Right lobe of liver (tissue), 6 donors: Measurements from ENCODE around the gene SPATS2L. TPM values are rescaled to one million over a fixed set of nuclear protein-coding genes. Genes with fewer than 3 reads are reported as not detected.

Source experiments
- ATAC-seq, 4 donors: fragments of 200-7000 bp; cut with Tn5 transposase; one replicate each; pipeline ENCODE4 v1.9.1; 2020; ENCODE audit warnings: mild to moderate bottlenecking in 4 of 4, moderate library complexity in 4 of 4
- DNase-seq, 3 donors: peaks; one replicate each; pipeline ENCODE4 v3.0.0-alpha.2; 2020
- H3K27ac ChIP-seq, 3 donors: fragments of 200-600 bp; one replicate each; pipeline ENCODE4 v1.8.0; 2022
- H3K27me3 ChIP-seq, 2 donors: fragments of 200-600 bp; one replicate each; pipeline ENCODE4 v1.8.0; 2022
- H3K36me3 ChIP-seq, 4 donors: fragments of 200-600 bp; sonication (generic) in 1 of 4; one replicate each; pipeline versions ENCODE4 v1.5.1 to v1.8.0; 2017 to 2022; ENCODE audit warnings: control low read depth in 1 of 4
- H3K4me1 ChIP-seq, 4 donors: fragments of 200-600 bp; sonication (generic) in 1 of 4; one replicate each; pipeline versions ENCODE4 v1.5.1 to v1.8.0; 2017 to 2022; ENCODE audit warnings: control low read depth in 1 of 4
- H3K4me3 ChIP-seq, 3 donors: fragments of 200-600 bp; one replicate each; pipeline ENCODE4 v1.8.0; 2022
- H3K9me3 ChIP-seq, 4 donors: fragments of 200-600 bp; sonication (generic) in 1 of 4; one replicate each; pipeline versions ENCODE4 v1.5.1 to v1.8.0; 2017 to 2022; ENCODE audit warnings: control low read depth in 1 of 4
- POLR2A ChIP-seq: fragments of 450-650 bp; IDR thresholded peaks from one replicate; pipeline ENCODE4 v1.6.1; 2017; ENCODE audit warnings: antibody characterized with exemption, mild to moderate bottlenecking
- WGBS: methylation state at CpG from one replicate; pipeline ENCODE4 v1.1.6; 2018; ENCODE audit warnings: low coverage, low lambda C conversion rate; ENCODE audit not compliant: insufficient coverage; ENCODE audit errors: missing lambda C conversion rate; 5-methylcytosine and 5-hydroxymethylcytosine counted together
- intact Hi-C, 2 donors: fragments of 100-400 bp; cut with DNase I; formaldehyde crosslinking; loops; one replicate each; pipeline versions ENCODE4 v1.11.2 to v1.14.1; 2022
- total RNA-seq, 6 experiments: library from RNA; depleted of rRNA in 2 of 6; stranded (reverse); fragments of >200 nt in 2 of 6; fragmentation: NEBNext Ultra II Directional in 3 of 6; extraction: Animal tissue kit (Norgen Biotek cat#: 25700) in 3 of 6; gene quantifications; one replicate each; pipeline versions ENCODE4 v1.1.0 to v1.2.4, GENCODE V29; 2016 to 2023
- TF ChIP-seq, protein P1 (sequence below), 4 donors: fragments of 200-600 bp in 3 of 4; fragments of 450-650 bp in 1 of 4; IDR thresholded peaks; one replicate each; pipeline versions ENCODE4 v1.5.1 to v1.8.0; 2016 to 2022; ENCODE audit warnings: antibody characterized with exemption in 4 of 4, mild to moderate bottlenecking in 2 of 4
- donor health status: DM: no; HTN: yes; CAD: no.
- donor health status: DM: no; HTN: no; CAD: no.
- donor health status: DM: no; HTN: no; CAD: no.
- donor health status: DM: no; HTN: yes; CAD: no.
- donor health status: DM: no; HTN: yes; CAD: no.

SPATS2L gene
- total RNA-seq, 6 experiments from 2014 or later: 60.7 to 109 (median 72.9) TPM

DNA sequence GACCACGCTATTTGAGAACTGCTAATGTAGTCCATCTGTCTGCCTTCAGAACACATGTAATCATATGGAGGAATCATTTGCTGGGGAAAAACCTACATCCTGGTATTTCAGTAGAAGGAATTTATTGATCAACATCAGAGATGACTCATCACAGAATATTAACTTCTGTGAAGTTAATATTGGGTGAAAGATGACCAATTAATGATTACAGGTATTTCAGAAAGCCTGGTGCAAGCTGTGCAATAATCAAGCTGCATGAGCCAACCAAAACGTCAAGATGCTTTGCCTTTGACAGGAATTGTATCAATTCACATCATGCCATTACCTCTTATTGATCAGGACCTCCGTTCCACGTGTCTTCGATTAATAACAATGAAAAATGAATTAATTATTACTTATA, 9.4 kb upstream of the SPATS2L start:
- DNase-seq (no peak), ATAC-seq (peak in 2 of 4 donors; percentile 22 to 64)
- no peaks in the 10 kb centered on the region for H3K27me3 ChIP-seq
- 61% methylated on average over 5 of the region's 5 CpGs for WGBS
- H3K27ac ChIP-seq: no peak overlapping the region
- no peaks in the 10 kb centered on the region for H3K36me3 ChIP-seq
- intact Hi-C loops: no loop called here
- no peak overlapping the region for H3K4me3 ChIP-seq
- no peaks in the 10 kb centered on the region for H3K9me3 ChIP-seq
- no peaks in the 10 kb centered on the region for H3K4me1 ChIP-seq
- no peak for TF ChIP-seq POLR2A
- TF ChIP-seq, protein P1, sequence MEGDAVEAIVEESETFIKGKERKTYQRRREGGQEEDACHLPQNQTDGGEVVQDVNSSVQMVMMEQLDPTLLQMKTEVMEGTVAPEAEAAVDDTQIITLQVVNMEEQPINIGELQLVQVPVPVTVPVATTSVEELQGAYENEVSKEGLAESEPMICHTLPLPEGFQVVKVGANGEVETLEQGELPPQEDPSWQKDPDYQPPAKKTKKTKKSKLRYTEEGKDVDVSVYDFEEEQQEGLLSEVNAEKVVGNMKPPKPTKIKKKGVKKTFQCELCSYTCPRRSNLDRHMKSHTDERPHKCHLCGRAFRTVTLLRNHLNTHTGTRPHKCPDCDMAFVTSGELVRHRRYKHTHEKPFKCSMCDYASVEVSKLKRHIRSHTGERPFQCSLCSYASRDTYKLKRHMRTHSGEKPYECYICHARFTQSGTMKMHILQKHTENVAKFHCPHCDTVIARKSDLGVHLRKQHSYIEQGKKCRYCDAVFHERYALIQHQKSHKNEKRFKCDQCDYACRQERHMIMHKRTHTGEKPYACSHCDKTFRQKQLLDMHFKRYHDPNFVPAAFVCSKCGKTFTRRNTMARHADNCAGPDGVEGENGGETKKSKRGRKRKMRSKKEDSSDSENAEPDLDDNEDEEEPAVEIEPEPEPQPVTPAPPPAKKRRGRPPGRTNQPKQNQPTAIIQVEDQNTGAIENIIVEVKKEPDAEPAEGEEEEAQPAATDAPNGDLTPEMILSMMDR (IDR thresholded peaks at IDR 0.05): no peak

DNA sequence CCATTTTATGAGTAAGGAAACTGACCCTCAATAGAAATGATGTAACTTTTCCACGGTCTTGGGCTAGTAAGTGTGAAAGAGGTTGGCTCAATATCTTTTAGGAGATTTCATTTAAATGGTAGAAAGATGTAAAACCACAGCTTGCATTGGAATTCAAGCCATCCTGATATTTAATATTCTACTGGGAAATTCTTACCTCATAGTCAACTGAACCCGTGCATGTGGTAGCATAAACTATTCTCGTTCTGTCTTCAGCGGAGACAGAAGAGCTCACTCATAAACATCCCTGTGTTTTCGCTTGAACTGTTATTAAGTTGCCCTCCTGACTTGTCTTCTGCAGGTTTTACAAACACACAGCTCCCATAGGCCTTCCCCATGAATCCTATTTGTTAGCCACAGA, 8.5 kb upstream of the SPATS2L start:
- no peaks in the 10 kb centered on the region for H3K27me3 ChIP-seq
- H3K4me1 ChIP-seq: no peaks in the 10 kb centered on the region
- H3K27ac ChIP-seq: no peak overlapping the region
- 81% methylated on average over 5 of the region's 5 CpGs for WGBS
- TF ChIP-seq POLR2A: no peak
- TF ChIP-seq, protein P1 (IDR thresholded peaks at IDR 0.05): no peak
- ATAC-seq: no peak
- no peaks in the 10 kb centered on the region for H3K9me3 ChIP-seq
- no peaks in the 10 kb centered on the region for H3K36me3 ChIP-seq
- no peak for DNase-seq
- intact Hi-C loops: no loop called here
- H3K4me3 ChIP-seq: no peak overlapping the region

DNA sequence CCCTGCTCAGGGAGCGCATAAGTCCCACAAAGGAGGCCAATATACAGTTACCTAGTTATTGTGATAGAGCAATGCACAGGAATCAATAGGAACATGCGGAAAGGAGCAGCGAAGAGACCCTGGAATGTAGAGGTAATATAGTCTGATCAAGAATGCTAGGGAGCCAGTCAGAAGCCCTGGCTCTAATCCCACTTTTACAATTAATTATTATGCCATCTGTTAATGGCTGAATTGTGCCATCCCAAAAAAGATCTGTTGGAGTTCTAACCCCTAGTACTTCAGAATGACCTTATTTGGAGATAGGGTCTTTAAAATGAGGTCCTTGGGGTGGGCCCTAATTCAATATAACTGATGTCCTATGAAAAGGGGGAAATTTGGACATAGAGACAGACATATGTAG, 7.7 kb upstream of the SPATS2L start:
- ATAC-seq: no peak

DNA sequence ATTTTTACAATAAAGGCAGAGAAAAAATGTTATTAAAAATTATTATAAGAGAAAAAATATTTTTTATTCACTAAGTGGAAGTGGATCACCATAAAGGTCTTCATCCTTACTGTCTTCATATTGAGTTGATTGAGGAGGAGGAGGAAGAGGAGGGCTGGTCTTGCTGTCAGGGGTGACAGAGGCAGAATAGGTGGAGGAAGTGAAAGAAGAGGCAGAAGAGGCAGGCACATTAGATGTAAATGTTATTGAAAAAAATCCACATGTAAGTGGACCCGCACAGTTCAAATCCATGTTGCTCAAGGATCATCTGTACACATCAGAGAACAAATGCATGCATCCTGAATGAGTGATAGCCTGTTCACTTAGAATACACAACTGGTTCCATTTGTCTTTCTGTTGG, 6.4 kb upstream of the SPATS2L start:
- Histone ChIP-seq H3K9me3 (no peaks in the 10 kb centered on the region), H3K27me3 (no peaks in the 10 kb centered on the region), H3K36me3 (no peaks in the 10 kb centered on the region), H3K4me1 (peaks cover 0 to 5% (median 0%) of the 10 kb centered on the region in 4 donors), H3K4me3 (no peak overlapping the region), H3K27ac (no peak overlapping the region)
- no peak for TF ChIP-seq POLR2A
- TF ChIP-seq, protein P1 (IDR thresholded peaks at IDR 0.05): no peak
- intact Hi-C loops: no loop called here
- DNase-seq: no peak
- 80% methylated on average over 1 of the region's 1 CpG for WGBS
- ATAC-seq: no peak

More for the DNA sequence above, 7.7 kb upstream of the SPATS2L start:
- TF ChIP-seq, protein P1 (IDR thresholded peaks at IDR 0.05): no peak
- no peak overlapping the region for H3K27ac ChIP-seq
- H3K9me3 ChIP-seq: no peaks in the 10 kb centered on the region
- no peaks in the 10 kb centered on the region for H3K4me1 ChIP-seq
- no peak for DNase-seq
- intact Hi-C loops: no loop called here
- no peak overlapping the region for H3K4me3 ChIP-seq
- H3K36me3 ChIP-seq: no peaks in the 10 kb centered on the region
- 87% methylated on average over 3 of the region's 3 CpGs for WGBS
- H3K27me3 ChIP-seq: no peaks in the 10 kb centered on the region
